ENCODE results near the gene SH3BP2.

DNA sequence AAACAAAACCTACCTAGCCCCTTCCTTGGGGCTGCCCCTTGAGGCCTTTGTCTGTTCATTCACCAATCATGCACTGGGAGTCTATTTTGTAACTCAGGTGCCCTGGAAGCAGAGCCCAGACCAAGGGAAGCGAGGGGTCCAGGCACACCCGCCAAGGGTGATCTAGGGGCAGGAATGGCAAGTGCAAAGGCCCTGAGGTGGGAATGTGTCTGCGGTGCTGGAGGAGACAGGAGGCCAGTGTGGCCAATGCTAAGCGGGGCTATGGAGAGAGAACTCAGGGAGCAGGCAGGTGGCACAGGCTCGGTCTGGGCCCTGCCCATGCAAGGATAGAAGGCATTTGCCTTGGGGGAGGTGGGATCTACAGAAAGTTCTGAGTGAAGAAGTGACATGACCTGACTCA is 3.5 kb upstream of the SH3BP2 start:
- TF ChIP-seq, protein P1, sequence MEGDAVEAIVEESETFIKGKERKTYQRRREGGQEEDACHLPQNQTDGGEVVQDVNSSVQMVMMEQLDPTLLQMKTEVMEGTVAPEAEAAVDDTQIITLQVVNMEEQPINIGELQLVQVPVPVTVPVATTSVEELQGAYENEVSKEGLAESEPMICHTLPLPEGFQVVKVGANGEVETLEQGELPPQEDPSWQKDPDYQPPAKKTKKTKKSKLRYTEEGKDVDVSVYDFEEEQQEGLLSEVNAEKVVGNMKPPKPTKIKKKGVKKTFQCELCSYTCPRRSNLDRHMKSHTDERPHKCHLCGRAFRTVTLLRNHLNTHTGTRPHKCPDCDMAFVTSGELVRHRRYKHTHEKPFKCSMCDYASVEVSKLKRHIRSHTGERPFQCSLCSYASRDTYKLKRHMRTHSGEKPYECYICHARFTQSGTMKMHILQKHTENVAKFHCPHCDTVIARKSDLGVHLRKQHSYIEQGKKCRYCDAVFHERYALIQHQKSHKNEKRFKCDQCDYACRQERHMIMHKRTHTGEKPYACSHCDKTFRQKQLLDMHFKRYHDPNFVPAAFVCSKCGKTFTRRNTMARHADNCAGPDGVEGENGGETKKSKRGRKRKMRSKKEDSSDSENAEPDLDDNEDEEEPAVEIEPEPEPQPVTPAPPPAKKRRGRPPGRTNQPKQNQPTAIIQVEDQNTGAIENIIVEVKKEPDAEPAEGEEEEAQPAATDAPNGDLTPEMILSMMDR (IDR thresholded peaks at IDR 0.05) = no peak
- TF ChIP-seq POLR2A (IDR thresholded peaks at IDR 0.05) = no peak
